ENCODE results near the gene MATN3.
"Not testable (repeated sequence)": the region's sequence is repeated elsewhere in the genome, so short reads cannot be mapped to it uniquely, and the experiment has no call there.

The MATN3 gene

GRCh38 chr2:20012282-20013125, at the start of gene MATN3:
MATN3 (minus strand) TSS chr2:20012668; CDS start chr2:20012631, 37 bp downstream.
- no peak for DNase-seq (ENCODE audit: low read depth in 1 of 2, low spot score in 1 of 2)

- DNase-seq (ENCODE audit: low read depth in 1 of 2, low spot score in 1 of 2) = no peak
Measured at GRCh38 chr2:20061940-20062339, 49.5 kb upstream of the MATN3 start.

- DNase-seq (ENCODE audit: low read depth in 1 of 2, low spot score in 1 of 2) = no peak
Measured at GRCh38 chr2:20061476-20061875, 49.0 kb upstream of the MATN3 start.

GRCh38 chr2:20060106-20060505, 47.6 kb upstream of the MATN3 start:
- no peak for DNase-seq (ENCODE audit: low read depth in 1 of 2, low spot score in 1 of 2)

GRCh38 chr2:20057268-20057667, 44.8 kb upstream of the MATN3 start:
- DNase-seq (ENCODE audit: low read depth in 1 of 2, low spot score in 1 of 2) = no peak

GRCh38 chr2:20054931-20055330, 42.5 kb upstream of the MATN3 start:
- DNase-seq (ENCODE audit: low read depth in 1 of 2, low spot score in 1 of 2) = no peak

GRCh38 chr2:20054119-20054518, 41.7 kb upstream of the MATN3 start:
- DNase-seq (ENCODE audit: low read depth in 1 of 2, low spot score in 1 of 2) = no peak

GRCh38 chr2:20052861-20053281, 40.4 kb upstream of the MATN3 start:
- no peak for DNase-seq (ENCODE audit: low read depth in 1 of 2, low spot score in 1 of 2)

- DNase-seq (ENCODE audit: low read depth in 1 of 2, low spot score in 1 of 2) = no peak
Measured at GRCh38 chr2:20052229-20052851, 39.9 kb upstream of the MATN3 start.

GRCh38 chr2:20051532-20052228, 39.2 kb upstream of the MATN3 start, which contains the start of gene LAPTM4A:
LAPTM4A (minus strand) TSS chr2:20051628; CDS start chr2:20051520, 108 bp downstream.
- DNase-seq (ENCODE audit: low read depth in 1 of 2, low spot score in 1 of 2) = peak; percentile 88 to 98

- DNase-seq (ENCODE audit: low read depth in 1 of 2, low spot score in 1 of 2) = peak in 1 of 2 donors; percentile 5
Measured at GRCh38 chr2:20050646-20051531, 38.4 kb upstream of the MATN3 start.

GRCh38 chr2:20050104-20050645, 37.7 kb upstream of the MATN3 start:
- DNase-seq (ENCODE audit: low read depth in 1 of 2, low spot score in 1 of 2) = peak in 1 of 2 donors; percentile 14

- no peak for DNase-seq (ENCODE audit: low read depth in 1 of 2, low spot score in 1 of 2)
Measured at GRCh38 chr2:20049637-20050036, 37.2 kb upstream of the MATN3 start.

- DNase-seq (ENCODE audit: low read depth in 1 of 2, low spot score in 1 of 2) = no peak
Measured at GRCh38 chr2:20048488-20049448, 36.3 kb upstream of the MATN3 start.

- not testable (repeated sequence) for DNase-seq (ENCODE audit: low read depth in 1 of 2, low spot score in 1 of 2)
Measured at GRCh38 chr2:20045712-20046292, 33.3 kb upstream of the MATN3 start.

GRCh38 chr2:20044778-20045177, 32.3 kb upstream of the MATN3 start:
- no peak for DNase-seq (ENCODE audit: low read depth in 1 of 2, low spot score in 1 of 2)

GRCh38 chr2:20042531-20042930, 30.1 kb upstream of the MATN3 start:
- DNase-seq (ENCODE audit: low read depth in 1 of 2, low spot score in 1 of 2) = no peak

GRCh38 chr2:20040489-20041172, 28.2 kb upstream of the MATN3 start:
- no peak for DNase-seq (ENCODE audit: low read depth in 1 of 2, low spot score in 1 of 2)
